Activated CD4-positive, alpha-beta T cell treated with anti-CD3 and anti-CD28 coated beads, Interleukin-2, amount 50 U/mL, for 1 hour (primary cell): ENCODE measurements around the gene NMT1.

Source experiments
- DNase-seq: peaks from one replicate; pipeline ENCODE4 v3.0.0-alpha.2; 2020

The NMT1 gene

DNA sequence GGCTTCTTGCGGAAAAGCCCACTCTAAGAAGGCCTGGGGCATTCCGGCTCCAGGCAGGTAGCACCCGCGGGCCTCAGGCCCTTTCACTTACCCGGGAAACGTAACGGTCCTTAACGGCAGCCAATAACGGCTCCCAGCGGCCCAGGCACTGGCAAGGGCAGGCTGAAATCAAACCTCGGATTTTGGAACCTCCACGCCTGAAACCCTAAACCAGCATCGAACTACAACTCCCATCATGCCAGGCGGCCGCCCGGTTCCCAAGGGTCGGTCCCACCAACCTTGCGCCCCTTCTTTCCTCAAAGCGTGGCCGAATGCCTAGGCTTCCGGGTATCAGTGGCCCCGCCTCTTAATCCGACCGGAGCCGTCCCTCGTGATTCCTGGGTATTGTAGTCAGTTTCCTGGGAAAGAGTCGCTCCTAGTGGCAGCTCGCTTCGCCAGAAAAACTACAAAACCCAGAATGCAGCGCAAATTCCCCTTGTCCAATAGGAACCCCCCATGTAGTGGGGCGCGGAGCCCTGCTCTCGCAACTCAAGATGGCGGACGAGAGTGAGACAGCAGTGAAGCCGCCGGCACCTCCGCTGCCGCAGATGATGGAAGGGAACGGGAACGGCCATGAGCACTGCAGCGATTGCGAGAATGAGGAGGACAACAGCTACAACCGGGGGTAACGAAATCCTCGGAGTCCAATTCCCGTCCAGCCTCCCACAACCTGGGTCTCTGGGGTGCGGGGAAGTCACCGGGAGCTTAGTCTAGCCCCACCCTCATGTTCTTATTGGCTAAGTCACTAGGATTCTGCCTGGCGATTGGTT lies at the start of gene NMT1:
NMT1 (plus strand) TSS at position 521 of the 809 bp plus-strand sequence; CDS start at position 534, 13 bp downstream.
- DNase-seq: peak; percentile 92

DNA sequence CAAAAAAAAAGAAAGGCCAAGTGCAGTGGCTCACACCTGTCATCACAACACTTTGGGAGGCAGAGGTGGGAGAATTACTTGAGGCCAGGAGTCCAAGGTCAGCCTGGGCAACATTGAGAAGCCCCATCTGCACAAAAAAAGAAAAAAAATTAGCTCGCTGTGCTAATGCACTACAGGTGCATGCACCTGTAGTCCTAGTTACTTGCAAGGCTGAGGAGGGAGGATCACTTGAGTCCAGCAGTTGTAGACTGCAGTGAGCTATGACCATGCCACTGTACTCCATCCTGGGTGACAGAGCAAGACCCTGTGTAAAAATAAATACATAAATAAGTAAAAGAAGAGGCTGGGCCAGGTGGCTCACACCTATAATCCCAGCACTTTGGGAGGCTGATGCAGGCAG lies 49.4 kb upstream of the NMT1 start:
- DNase-seq: no peak

DNA sequence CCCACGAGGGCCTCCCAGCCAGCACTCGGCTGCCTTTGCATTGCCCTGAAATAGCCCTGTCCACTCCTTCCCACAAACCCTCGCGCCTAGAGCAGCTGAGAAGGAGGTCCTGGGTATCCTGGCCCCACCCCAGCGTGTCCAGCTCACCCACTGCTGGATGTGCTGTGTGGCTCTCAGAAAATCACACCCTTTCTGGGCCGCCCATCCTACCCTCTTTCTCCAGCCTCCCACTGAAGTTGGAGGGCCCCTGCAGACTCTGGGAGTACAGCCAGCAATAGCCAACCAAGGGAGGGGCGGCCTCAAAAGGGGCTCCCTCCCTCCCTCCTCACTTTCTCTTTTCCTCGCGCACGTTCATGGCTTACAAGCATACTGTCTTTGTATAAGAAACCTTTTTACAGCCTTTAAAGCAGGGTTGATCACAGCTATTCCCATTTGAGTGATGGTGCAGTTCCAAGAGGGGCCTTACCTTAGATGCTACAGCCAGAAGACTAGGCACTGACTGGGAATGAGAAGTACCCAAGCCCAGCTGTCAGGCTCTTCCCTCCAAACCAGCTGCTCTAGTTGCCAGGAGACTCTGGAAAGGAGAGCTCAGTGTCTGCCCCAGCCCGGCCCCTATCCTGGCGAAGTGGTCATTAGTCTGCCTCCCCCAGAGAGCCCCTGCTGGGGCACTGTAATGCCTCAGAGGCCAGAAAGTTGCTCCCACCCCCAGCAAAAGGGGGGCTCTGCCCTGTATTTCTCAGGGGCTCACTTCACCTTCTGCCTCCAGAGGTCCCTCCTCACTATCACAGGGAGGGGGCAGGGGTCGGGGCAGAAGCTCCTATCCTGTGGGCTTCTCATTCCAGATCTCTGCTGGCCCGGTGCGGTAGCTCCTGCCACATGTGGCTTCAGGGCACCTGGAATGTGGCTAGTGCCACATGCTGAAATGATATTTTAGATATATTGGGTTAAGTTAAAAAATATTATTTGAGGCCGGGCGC lies 47.8 kb upstream of the NMT1 start:
- no peak for DNase-seq

DNA sequence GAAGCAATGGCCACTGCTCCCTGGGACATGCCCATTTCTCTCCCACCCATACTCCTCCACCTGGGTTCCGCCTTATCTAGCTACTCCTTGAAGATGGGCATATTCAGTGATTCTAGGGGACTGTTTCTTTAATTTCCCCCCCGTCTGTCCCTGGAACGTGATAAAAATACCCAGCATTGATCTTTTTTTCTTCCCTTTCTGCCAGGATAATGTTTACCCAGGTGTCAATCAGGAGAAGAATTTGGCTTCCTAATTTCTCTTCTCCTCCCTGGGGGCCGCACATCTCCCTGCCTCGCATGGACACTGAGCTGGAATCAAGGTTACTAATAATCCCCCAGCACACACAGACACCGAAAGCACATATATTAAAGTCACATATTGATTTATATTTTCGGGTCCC lies 44.9 kb upstream of the NMT1 start:
- DNase-seq: no peak

DNA sequence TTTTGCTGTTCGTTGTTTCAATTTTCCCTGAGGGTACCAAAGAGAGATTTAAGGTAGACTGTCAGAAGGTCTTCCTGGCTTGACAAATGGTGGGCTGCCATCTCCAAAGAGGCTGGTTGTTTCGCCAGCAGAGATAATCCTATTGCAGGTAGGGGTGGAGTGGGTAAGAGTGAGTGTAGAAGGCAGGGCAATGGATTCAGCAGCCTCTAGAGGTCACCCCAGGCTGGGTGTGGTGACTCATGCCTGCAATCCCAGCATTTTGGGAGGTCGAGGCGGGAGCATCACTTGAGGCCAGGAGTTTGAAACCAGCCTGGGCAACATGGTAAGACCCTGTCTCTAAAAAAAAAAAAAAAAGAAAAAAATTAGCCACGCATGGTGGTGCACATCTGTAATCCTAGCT lies 44.3 kb upstream of the NMT1 start:
- DNase-seq: no peak

DNA sequence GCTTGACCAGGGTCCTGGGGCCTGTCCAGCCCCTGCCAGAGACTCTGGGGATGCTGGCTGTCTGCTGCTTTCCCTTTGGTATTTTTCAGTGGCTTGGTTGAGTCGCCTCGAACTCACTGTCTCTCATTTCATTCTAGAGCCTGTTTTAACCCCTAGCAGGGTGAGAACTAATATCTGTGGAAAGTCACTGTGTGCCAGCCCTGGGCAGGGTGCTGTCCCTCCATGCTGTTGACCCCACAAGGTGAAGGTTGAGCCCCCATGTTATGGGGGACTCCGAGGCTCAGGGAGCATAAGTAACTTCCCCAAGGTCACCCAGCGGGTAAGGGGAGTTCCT lies 42.6 kb upstream of the NMT1 start:
- DNase-seq: no peak

DNA sequence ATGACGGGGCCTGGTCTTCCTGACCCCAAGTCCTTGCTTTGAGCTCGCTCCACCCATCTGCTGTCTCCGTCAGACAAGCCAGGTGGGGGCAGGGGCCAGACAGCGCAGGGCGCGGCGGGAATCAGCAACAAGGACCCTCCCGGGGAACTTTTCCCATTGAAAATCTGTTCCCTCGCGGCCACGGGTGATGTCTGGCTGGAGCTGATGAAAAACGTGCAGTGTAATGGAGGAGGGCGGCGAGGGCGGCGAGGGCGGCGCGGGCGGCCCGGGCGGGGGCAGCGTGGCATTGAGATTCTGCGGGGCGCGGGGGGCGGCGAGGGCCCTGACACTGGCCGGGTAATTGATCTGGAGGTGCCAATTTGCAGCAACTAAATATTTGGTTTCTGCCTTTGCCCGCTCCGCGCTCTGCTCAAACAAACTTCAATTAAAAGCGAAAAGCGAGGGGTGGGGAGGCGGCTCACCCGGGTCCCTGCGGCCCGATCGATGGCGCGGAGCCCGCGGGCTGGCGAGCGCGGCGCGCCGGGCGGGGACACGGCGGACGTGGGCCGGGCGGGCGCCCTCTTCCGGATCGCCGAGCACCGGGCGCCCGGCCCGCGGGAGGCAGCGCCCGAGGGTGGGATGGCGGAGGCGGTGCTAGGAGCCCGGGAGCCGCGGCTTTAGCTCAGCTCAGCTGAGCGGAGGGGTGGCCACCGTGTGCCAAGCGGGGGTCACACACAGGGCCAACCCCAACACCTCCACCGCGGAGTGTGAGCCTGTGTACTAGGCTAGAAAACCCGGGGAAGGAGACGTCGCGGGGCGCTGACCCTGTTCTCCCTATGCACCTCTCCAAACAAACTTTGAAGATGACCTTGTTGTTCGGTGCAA lies 42.0 kb upstream of the NMT1 start:
- DNase-seq: peak; percentile 20

DNA sequence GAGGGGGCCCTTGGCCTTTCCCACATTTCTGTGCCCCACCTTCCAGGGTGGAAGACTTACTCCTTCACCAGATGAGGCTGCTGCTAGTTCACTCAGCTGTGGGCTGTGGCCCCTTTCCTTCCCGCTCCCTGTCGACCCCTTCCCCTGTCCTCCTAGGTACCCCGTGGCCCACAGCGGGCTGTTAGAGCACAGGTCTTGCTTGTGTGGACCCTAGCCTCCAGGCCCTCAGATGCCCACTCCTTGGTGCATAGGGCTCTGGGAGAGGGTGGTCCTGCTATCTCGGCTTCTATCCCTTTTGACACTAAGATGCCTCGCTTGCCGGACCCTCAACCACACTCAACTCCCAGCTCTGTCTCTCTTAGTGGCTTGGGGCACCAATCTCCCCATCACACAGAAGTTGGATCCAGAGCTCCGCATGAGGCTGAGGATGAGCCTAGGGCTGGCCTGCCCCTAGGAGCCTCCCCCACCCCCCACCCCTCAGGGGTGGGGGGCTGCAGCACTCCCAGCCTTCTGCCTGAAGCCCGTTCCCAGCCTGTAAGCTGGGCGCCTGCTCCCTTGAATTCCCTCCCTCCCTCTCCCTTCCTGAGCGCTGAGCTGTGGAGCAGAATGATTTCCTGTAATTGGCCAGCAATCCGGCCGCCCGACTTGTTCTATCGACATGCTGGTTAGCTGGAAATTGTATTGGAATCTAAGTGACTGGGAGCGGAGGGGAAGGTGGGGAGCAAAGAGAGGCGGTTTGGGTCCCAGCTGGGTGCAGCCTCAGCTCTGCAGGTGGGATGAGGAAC lies 40.6 kb upstream of the NMT1 start:
- no peak for DNase-seq

DNA sequence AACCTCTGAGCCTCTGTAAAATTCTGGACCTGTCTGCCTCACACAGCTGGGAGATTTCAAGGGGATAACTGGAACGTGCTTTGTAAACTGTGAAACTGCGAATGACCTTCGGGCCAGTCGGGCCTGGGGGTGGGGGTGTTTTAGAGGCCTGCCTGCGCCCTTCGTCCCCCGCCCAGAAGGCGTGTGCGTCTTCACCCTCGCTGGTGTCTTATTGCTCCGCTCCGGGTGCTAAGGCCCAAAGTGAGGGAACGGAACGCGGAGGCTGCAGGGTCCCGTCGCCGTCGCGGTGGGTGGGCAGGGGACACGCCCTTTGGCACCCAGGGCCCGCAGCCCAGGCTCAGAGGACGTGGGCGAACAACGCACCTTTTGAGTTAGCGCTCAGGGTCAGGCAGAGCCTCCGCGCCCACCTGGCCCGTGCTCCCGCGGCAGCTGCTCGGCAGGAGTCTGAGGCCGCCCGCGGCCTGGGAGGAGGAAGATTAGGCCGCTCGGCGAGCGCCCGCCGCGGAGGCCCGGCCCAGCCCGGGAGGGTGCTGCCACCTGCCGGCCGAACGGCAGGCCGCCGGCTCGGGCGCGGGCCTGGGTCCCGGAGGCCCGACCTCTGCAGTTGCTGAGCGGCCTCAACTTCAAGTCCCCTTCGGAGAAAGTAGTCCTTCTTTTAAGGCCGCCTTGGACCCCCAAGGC lies 39.4 kb upstream of the NMT1 start:
- DNase-seq: peak; percentile 64

DNA sequence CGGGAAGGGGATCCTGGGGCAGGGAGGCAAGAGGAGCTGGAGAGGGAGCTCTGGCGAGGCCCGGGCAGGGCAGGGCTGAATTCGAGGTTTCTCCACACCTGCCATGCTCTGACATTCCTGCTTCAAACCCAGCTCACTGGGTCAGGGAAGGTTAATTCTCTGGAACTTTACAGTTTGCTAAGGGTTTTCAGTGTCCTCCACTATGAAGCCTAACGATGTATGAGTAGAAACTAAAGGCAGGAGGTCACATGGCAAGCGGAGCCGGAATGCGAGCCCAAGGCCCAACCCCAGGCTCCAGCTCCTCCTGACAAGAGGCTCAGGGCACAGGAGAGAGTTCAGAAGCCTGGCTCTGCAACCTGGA lies 38.8 kb upstream of the NMT1 start:
- no peak for DNase-seq

DNA sequence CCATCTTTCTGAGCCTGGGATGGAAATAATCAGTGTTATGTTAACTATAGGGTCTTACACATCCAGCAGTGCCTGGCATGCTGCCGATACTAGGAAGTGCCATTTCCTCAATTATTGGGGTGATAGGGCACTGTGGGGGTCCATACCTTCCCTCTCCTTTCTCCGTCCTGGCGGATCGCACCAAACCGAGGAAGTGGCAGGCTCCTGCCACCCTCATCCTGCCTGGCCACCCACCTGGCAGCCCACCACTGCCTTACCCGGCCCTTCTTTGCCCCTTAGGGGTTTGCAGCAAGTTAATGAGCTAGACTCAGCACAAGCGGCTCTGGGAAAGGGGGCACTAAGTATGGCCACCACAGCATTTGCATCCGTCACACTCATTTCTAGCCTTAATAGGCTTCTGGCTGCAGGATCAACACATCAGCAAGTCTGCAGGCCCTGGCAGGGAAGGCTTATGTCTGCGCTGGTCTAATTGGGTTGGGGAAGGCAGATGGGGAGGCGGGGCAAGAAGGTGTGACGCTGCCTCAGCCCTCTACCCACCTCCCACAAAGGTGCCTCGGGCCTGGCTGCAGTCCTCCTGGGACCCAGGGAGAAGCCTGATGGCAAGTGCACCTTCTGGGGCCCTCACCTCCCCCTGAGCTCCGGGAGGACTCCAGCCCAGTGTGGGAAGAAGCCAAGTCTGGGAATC lies 38.3 kb upstream of the NMT1 start:
- DNase-seq: no peak

DNA sequence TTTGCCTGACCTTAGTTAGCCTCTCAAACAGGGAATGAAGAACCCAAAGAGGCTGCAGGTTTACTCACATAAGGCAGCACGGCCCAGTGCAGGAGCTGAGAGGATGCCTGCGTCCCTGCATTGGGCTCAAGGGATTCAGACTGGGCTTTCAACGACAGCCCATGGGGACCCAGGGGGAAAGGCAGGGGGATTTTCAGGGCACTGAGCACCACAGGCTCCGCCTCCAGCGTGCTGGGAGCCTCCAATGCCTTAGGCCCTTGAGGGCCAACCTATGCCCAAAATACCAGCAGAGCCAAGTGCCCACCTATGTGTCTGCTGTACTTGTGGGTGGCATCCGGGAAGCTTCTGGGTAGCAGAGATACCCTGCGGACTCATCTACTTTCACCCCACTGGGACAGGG lies 32.0 kb upstream of the NMT1 start:
- DNase-seq: no peak

DNA sequence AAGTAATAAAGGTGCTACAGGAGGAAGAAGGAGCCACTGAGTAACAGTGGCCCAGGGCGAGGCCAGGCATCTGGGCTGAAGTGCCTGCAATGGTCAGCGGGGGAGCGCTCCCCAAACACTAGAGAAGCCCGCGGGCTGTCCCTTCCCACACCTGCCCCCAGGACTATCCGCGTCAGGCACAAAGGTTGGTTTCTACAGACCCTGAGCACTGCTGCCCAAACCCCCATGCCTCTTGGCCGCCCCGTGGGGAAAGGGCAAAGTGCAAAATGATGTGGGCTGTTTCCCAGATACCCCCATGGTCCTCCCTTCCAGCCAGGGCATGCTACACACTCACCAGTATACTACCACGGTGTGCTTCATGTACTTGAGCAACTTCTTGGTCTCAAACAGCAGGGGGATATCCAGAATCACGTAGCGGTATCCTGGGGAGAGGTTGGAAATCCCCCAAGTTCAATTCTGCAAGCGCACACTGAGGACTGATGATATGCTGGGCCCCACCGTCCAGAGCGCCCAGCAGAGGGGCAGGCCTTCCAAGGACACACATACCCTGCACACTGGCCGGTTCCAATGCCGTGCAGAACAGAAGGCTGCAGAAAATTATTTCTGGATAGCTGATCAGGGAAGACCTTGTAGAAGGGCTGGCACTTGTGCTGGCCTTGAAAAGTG lies 31.2 kb upstream of the NMT1 start:
- no peak for DNase-seq

DNA sequence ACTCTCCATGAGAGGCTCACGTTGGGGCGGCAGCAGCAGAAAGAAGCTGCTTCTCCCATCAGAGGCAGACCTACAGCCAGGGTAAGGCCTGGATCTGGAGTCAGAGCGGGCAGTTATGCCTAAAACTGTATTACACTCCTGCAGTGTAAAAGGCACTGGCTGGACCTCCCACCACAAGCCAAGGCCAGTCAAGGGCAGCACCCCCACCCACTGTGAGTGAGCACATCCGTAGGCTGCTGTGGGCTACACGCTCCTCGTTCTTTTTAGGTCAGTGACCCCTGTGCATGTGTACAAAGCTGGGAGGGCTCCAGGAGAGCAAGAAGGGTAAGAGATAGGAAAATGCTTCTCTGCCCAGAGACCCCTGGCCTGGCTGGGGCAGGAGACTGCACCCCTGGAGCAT lies 30.4 kb upstream of the NMT1 start:
- DNase-seq: no peak

DNA sequence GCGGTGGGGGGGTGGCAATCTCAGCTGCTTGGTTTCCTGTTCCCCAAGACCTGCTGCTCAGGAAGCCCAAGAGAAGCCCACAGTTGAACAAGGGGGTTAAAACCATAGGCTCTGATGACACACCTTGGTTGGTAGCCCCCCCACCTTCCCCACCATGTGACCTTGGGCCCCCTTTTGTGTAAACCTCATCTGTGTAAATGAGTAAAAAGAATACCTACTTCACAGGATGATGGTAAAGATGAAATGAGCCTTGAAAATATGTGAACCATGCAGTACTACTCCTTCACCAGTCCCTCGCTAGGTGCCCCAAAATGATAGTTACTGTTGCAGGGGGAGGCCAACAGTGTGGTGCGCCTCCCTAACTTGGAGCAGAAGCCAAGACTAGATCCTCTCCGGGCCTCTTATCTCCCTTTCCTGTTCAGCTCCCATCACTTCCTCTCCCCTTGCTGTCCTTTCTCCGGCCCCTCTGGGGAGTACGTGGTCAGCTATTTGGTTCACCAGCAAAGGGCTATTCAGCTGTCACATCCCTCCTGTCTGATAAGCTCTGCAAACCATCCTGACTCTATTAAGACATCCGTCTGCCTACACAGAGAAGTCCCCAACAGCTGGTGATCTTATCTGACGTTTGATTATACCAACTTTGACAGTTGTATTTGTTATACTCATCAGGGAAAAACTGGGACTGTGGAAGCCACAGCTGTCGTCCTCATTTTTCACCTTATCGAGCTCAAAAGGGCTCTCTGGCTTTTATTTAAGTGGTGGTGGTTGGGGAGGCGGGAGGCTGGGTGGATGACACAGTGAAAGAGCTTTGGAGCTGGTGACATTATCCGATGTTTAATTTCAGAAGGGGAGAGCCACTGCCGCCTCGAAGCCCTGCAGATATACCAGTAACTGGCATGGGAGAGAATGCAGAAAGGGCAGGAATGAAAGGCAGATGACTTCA lies 29.6 kb upstream of the NMT1 start:
- DNase-seq: no peak

DNA sequence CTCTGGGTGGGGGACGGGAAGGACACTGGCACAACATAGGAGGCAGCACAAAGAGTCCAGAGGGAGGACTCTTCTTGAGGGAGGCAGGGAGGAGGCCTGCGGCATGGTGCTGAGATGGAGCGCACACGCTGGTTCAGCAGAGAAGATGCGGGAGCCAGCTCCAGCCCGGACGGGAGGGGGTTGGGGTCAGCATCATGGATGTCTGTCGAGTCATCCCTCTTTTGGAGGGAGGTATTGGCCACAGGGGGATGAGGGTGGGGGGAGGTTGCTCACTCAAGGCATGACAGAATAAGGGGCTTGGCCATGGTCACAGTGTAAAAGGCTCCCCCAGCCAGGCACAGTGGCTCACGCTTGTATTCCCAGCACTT lies 29.0 kb upstream of the NMT1 start:
- no peak for DNase-seq

DNA sequence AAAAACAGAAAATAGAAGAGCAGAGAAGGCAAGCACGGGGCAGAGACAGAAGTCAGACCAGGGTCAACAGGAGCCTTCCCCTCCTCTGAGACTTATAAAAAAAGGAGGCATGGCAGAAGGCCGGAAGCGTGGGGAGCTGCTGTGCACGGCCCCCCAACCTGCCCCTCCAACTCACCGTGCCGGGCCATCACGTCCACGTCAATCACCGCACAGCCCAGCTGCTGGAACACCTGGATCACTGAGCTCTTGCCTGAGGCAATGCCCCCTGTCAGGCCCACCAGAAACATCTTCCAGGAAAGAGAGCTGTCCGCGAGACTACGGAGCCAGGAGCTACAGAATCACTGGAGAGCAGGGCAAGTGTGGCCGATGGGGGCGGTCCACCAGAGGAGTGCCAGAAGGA lies 26.5 kb upstream of the NMT1 start:
- DNase-seq: no peak

DNA sequence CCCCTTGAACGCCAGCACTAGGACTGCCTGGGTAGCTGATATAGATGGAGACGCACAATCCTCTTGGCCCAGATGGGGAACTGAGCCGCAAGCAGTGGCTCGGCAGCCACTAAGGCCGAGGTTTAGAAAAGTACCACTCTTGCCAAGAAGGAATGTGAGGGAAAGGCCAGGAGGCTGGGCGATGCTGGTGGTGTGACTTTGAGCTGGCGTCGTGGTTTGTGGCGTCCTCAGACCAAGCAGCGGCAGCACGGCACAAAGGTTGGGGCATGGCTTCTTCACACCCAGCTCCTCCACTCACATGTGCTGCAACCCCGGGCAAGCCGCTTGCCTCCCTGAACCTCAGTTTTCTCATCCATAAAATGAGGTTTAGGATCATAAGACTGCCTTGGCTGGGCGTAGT lies 25.3 kb upstream of the NMT1 start:
- DNase-seq: no peak

DNA sequence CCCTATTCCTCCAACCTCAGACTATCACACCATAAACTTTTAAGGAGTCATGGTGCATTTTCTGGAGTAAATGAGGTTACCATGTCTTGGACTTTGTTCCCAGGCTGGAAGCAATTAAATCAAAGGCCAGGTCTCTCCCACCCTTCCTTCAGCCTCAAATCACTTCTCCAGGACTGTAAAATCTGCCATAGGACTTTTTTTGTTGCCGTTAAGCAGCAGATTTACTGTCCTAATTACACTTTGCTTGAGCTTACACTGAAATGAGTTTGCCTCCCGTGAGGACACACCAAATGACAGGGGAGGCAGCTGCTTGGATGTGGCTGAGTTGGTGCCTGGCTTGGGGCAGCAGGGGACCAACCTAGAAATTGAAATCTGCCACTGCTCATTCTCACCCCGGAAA lies 24.4 kb upstream of the NMT1 start:
- DNase-seq: no peak
